ENCODE results near the gene GALP.
"Not testable (repeated sequence)": the region's sequence is repeated elsewhere in the genome, so short reads cannot be mapped to it uniquely, and the experiment has no call there.

- TF ChIP-seq CTCF (IDR thresholded peaks at IDR 0.05); EZH2 (IDR thresholded peaks at IDR 0.05; ENCODE audit: borderline replicate concordance, insufficient read depth, low read depth, low read length, poor library complexity, severe bottlenecking): not testable (repeated sequence)
Observed at GRCh38 chr19:56176310-56176709, 502 bp downstream of the GALP start.
